ENCODE results near the gene PRKCH.

The PRKCH gene

GRCh38 chr14:61325166-61325565 lies 3.8 kb downstream of the PRKCH start:
- Histone ChIP-seq H2AFZ (ENCODE audit: low read length) (no peak overlapping the region), H3K27me3 (ENCODE audit: insufficient read depth, low read length, poor library complexity, severe bottlenecking) (no peaks in the 10 kb centered on the region), H3K79me2 (ENCODE audit: insufficient read depth, low read length) (peaks cover 98% of the 10 kb centered on the region), H3K36me3 (ENCODE audit: insufficient read depth, low read length) (no peaks in the 10 kb centered on the region; the same call in 1 of the 2 replicates), H3K4me3 (ENCODE audit: low read length, poor library complexity, severe bottlenecking) (peak overlapping the region; percentile 88), H3K9ac (ENCODE audit: low read depth, low read length, poor library complexity, severe bottlenecking) (peak overlapping the region; percentile 84), H3K4me1 (ENCODE audit: insufficient read depth, low read length, poor library complexity, severe bottlenecking) (peaks cover 69% of the 10 kb centered on the region), H3K9me3 (ENCODE audit: insufficient read depth, low read depth, low read length) (peaks cover 8% of the 10 kb centered on the region), H3K4me2 (ENCODE audit: low read depth, low read length, poor library complexity, severe bottlenecking) (peak overlapping the region; percentile 98), H3K9me2 (replicated peaks; ENCODE audit: low read depth, low read length) (no peaks in the 10 kb centered on the region), H3F3A (ENCODE audit: low read depth) (no peaks in the 10 kb centered on the region; the same call in 1 of the 2 replicates), H4K20me1 (ENCODE audit: insufficient read depth, low read length, poor library complexity, severe bottlenecking) (peaks cover 51% of the 10 kb centered on the region)
- TF ChIP-seq EZH2phosphoT487 (IDR thresholded peaks at IDR 0.05; ENCODE audit: borderline replicate concordance): no peak
- TF ChIP-seq CTCF (conservative IDR thresholded peaks at IDR 0.05; ENCODE audit: low read length): no peak

GRCh38 chr14:61326146-61326545 lies 4.8 kb downstream of the PRKCH start:
- H3K36me3 ChIP-seq (ENCODE audit: insufficient read depth, low read length): no peaks in the 10 kb centered on the region; the same call in 1 of the 2 replicates
- H3F3A ChIP-seq (ENCODE audit: low read depth): no peaks in the 10 kb centered on the region; the same call in 1 of the 2 replicates
- peak overlapping the region; percentile 88 for H3K4me3 ChIP-seq (ENCODE audit: low read length, poor library complexity, severe bottlenecking)
- peaks cover 61% of the 10 kb centered on the region for H4K20me1 ChIP-seq (ENCODE audit: insufficient read depth, low read length, poor library complexity, severe bottlenecking)
- H3K9ac ChIP-seq (ENCODE audit: low read depth, low read length, poor library complexity, severe bottlenecking): no peak overlapping the region
- no peak overlapping the region for H2AFZ ChIP-seq (ENCODE audit: low read length)
- TF ChIP-seq EZH2phosphoT487 (IDR thresholded peaks at IDR 0.05; ENCODE audit: borderline replicate concordance): no peak
- TF ChIP-seq CTCF (conservative IDR thresholded peaks at IDR 0.05; ENCODE audit: low read length): no peak
- peaks cover 99% of the 10 kb centered on the region for H3K79me2 ChIP-seq (ENCODE audit: insufficient read depth, low read length)
- H3K9me3 ChIP-seq (ENCODE audit: insufficient read depth, low read depth, low read length): peaks cover 8% of the 10 kb centered on the region
- no peaks in the 10 kb centered on the region for H3K9me2 ChIP-seq (replicated peaks; ENCODE audit: low read depth, low read length)
- peaks cover 69% of the 10 kb centered on the region for H3K4me1 ChIP-seq (ENCODE audit: insufficient read depth, low read length, poor library complexity, severe bottlenecking)
- H3K4me2 ChIP-seq (ENCODE audit: low read depth, low read length, poor library complexity, severe bottlenecking): peak overlapping the region; percentile 98
- H3K27me3 ChIP-seq (ENCODE audit: insufficient read depth, low read length, poor library complexity, severe bottlenecking): no peaks in the 10 kb centered on the region

GRCh38 chr14:61326847-61327246 lies 5.5 kb downstream of the PRKCH start:
- Histone ChIP-seq H3K4me3 (ENCODE audit: low read length, poor library complexity, severe bottlenecking) (peak overlapping the region; percentile 88), H3K36me3 (ENCODE audit: insufficient read depth, low read length) (no peaks in the 10 kb centered on the region; the same call in 1 of the 2 replicates), H4K20me1 (ENCODE audit: insufficient read depth, low read length, poor library complexity, severe bottlenecking) (peaks cover 68% of the 10 kb centered on the region), H3K9me2 (replicated peaks; ENCODE audit: low read depth, low read length) (no peaks in the 10 kb centered on the region), H3K9me3 (ENCODE audit: insufficient read depth, low read depth, low read length) (peaks cover 8% of the 10 kb centered on the region), H3K4me1 (ENCODE audit: insufficient read depth, low read length, poor library complexity, severe bottlenecking) (peaks cover 76% of the 10 kb centered on the region), H3K27me3 (ENCODE audit: insufficient read depth, low read length, poor library complexity, severe bottlenecking) (no peaks in the 10 kb centered on the region), H3K4me2 (ENCODE audit: low read depth, low read length, poor library complexity, severe bottlenecking) (peak overlapping the region; percentile 98), H3K79me2 (ENCODE audit: insufficient read depth, low read length) (peaks cover 99% of the 10 kb centered on the region), H2AFZ (ENCODE audit: low read length) (no peak overlapping the region), H3F3A (ENCODE audit: low read depth) (no peaks in the 10 kb centered on the region; the same call in 1 of the 2 replicates), H3K9ac (ENCODE audit: low read depth, low read length, poor library complexity, severe bottlenecking) (peak overlapping the region; percentile 57)
- TF ChIP-seq EZH2phosphoT487 (IDR thresholded peaks at IDR 0.05; ENCODE audit: borderline replicate concordance) (no peak), CTCF (conservative IDR thresholded peaks at IDR 0.05; ENCODE audit: low read length) (no peak)

Measured in Loucy (cell line).